Fibroblast of skin of right biceps (primary cell): Measurements from ENCODE around the gene OTUB2.

Experiments
- DNase-seq: peaks from one replicate; pipeline ENCODE4 v3.0.0-alpha.2; 2013

OTUB2 gene

GRCh38 chr14:93997082-93997481, 29.1 kb upstream of the OTUB2 start, which contains the start of gene CCDC197:
TSS of gene CCDC197 (plus strand) at chr14:93997301. CDS start at chr14:93998132, 831 bp downstream.
- no peak for DNase-seq

DNA sequence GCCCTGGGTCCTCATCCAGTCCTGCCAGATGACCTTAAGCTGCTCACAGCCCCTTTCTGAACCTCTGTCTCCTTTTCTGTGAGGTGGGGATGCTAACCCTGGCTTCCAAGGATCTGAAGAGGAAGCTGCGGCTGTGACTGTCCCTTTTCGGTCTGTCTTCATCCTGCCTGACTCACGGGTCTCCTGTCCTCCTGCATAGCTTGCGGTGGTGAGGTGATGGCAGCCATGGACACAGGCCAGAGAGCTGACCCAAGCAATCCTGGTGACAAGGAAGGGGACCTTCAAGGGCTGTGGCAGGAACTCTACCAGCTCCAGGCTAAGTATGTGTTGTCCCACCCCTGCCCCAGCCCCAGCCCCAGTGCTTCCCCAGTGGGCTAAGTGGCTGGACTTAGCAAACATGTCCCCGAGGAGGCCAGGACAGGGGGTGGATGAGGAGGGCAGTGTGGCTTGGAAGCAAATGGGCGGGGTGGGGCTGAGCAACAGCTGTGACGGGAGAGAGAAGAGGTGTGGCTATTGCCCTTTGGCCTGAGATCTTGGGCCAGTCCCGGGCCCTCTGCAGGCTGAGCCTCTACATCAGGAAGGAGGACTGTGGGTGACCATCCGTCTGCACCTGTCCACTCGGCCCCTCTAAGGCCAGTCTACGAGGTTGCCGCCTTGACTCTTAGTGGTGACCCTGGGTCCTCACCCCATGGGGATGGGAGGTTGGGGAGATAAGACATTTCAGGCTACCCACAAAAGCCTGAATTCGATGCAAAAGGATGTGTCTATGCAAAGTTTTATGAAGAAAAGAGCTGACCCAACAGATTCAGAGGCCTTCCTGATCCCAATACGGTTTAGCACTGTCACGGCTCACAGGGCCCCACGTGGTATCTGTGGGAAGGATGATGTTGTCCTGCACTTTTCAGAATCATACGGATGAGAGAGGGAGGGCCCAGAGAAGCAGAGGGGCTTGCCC, 27.9 kb upstream of the OTUB2 start:
- no peak for DNase-seq

GRCh38 chr14:93998871-93999403, 27.2 kb upstream of the OTUB2 start:
- no peak for DNase-seq

DNA sequence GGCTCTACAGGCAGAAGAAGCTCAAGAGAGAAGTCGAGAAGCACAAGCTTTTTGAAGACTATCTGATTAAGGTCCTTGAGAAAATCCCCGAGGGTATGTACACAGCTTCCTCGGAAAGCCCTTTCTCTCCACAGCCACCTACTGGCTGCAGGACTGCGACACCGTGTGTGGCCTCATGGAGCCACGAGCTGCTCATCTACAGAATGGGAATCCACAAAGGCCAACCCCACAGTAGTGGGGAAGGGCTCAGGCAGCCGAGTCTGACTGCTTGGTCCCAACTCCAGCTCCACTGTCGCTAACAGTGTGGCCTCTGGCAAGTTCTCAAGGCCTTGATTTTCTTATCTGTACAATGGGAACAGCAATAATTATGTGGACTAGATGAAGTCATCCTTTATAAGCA, 26.6 kb upstream of the OTUB2 start:
- no peak for DNase-seq

DNA sequence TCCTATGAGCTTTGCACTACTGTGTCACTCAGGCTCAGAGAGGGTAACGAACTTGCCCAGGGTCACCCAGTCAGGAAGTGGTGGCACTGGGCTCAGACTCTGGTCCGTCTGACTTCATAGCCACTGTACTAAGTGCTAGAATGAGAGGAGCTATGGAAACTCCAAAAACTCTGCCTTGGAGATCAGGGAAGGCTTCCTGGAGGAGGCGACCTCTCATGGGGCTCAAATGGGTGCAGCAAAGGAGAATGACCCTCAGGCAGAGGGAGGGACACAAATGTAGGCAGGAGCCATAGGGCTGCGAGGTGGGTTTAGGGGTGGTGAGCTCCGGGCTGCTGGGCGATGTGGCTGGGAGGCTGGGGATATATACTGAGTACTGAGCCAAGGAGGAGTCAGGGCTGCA, 25.9 kb upstream of the OTUB2 start:
- DNase-seq: no peak

DNA sequence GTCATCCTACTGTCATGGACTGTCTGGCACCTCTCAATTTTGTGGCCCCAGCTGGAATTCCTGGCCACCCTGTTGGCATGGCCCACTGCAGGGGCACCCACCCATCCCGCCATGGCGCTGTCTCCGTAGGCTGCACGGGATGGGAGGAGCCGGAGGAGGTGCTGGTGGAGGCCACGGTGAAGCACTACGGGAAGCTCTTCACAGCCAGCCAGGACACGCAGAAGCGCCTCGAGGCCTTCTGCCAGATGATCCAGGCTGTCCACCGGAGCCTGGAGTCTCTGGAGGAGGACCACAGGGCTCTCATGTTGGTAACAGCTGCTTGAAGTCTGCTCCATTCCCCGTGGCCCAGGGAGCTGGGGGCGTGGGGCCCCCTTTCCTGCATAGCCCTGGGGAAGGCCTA, 25.1 kb upstream of the OTUB2 start:
- DNase-seq: no peak

- peak; percentile 59 for DNase-seq
These were observed 24.4 kb upstream of the OTUB2 start for GRCh38 chr14:94001501-94002396.

GRCh38 chr14:94003397-94003796, 22.7 kb upstream of the OTUB2 start:
- no peak for DNase-seq

GRCh38 chr14:94004015-94004414, 22.1 kb upstream of the OTUB2 start:
- no peak for DNase-seq

- DNase-seq: no peak
These were observed 20.6 kb upstream of the OTUB2 start for GRCh38 chr14:94005324-94006073.

- no peak for DNase-seq
These were observed 17.9 kb upstream of the OTUB2 start for GRCh38 chr14:94008234-94008633.

DNA sequence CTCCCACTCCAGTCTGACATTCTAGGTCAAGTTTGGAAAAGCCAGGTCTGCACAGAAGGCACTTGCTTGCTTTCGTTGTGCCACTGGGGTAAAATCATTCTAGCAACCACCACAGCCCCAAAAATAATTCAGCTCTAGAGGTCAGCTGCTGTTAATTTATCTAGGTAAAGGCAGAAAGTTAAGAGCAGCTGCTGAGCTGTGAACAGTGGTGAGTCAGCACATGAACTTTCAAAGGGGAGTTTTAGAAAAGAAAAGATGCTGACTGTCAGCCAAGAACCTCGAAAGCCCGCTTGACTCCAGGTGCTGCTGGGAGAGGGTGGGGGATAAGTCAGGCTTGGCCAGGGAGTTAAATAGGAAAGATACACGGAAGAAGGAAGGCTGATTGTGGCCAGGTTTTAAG, 16.4 kb upstream of the OTUB2 start:
- DNase-seq: peak; percentile 43

GRCh38 chr14:94010625-94011024, 15.5 kb upstream of the OTUB2 start:
- no peak for DNase-seq

DNA sequence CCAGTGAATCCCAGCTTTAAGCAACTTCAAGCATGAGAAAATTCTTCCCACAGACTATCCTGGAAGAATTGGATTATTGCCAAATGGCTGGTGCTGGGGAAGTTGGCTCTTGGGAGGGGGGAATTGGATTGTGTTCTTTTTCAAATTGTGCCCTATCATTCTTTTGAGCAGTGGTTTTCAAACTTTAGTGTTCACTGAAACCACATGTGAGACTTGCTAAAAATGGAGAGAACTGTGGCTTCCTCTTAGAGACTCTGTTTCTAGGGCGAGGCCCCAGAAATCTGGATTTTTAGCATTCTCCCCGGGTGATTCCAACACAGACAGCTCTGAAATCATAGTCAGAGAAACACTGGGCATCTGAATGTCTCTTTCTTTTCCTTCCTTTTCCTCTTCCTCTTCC, 14.3 kb upstream of the OTUB2 start:
- peak; percentile 26 for DNase-seq

- no peak for DNase-seq
These were observed 11.8 kb upstream of the OTUB2 start for GRCh38 chr14:94014382-94014781.

- DNase-seq: no peak
These were observed 10.9 kb upstream of the OTUB2 start for GRCh38 chr14:94015223-94015622.

GRCh38 chr14:94016446-94016976, 9.6 kb upstream of the OTUB2 start:
- no peak for DNase-seq

DNA sequence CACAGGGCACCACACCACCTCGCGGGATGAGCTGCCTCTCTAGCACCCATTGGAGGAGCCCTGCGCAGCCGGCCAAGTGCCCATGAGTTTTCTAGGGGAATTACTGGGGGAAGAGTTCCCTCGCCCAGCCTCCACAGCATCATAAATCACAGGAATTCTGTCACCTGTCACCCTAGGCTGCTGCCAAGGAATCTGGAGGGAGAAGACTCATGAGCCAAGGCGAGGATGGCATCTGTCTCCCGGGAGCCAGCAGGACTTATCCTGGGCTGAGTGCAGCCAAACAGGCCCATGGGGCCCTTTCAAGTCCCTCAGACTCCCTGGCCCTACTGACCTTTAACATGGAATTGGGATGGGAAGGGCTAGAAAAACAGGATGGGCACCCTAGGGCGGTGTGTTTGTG, 7.8 kb upstream of the OTUB2 start:
- DNase-seq: no peak

GRCh38 chr14:94019329-94019728, 6.8 kb upstream of the OTUB2 start:
- DNase-seq: no peak

- DNase-seq: no peak
These were observed 5.9 kb upstream of the OTUB2 start for GRCh38 chr14:94020267-94020666.

- DNase-seq: peak; percentile 40
These were observed 5.1 kb upstream of the OTUB2 start for GRCh38 chr14:94021001-94021400.

DNA sequence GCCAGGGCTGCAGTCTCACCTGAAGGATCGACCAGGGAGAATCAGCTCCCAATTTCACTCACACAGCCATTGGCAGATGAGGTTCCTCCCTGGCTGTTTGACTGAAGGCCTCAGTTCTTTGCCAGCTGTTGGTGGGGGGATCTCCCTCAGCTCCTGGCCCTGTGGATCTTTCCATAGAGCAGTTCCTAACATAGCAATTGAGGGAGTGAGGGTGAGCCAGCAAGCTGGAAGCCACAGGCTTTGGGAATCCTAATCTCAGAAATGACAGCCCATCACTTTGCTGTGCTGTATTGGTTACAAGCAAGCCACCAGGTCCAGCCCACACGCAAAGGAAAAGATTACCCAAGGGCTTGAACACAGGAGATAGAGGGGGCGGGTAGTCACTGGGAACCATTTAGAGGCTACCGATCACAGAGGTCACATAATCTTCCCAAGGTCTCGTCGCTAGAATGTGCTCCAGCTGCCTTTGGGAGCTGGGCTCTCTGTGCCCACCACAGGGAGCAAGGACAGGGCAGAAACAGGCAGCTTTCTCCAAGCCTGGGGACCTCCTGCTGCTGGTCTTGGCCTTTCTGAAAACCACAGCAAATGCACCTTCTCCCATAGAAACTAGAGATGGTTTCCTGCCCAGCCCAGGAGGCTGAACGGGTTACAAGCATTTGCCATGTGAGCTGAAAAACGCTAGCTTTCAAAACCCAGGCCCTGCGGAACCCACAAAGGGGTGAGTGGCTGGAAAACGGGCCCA, 4.6 kb upstream of the OTUB2 start:
- DNase-seq: no peak
